C4-2B (cell line): Measurements from ENCODE around the gene PRKCD.

Source experiments
- H3K27ac ChIP-seq: fragments of 450-650 bp; 2 replicates; pipeline ENCODE4 v1.5.1; 2017
- CTCF ChIP-seq: fragments of 450-650 bp; conservative IDR thresholded peaks from 2 replicates; pipeline ENCODE4 v1.5.1; 2017; ENCODE audit warnings: mild to moderate bottlenecking
- ZFX ChIP-seq: fragments of 450-650 bp; IDR thresholded peaks from 2 replicates; pipeline ENCODE4 v1.6.1; 2017

The PRKCD gene

GRCh38 chr3:53131096-53131495 is 29.9 kb upstream of the PRKCD start:
- TF ChIP-seq ZFX (no peak), CTCF (no peak)
- H3K27ac ChIP-seq, result peak overlapping the region; percentile 98; the same call in 1 of the 2 replicates

- no peak overlapping the region for H3K27ac ChIP-seq
- TF ChIP-seq CTCF (no peak), ZFX (no peak)
Observed at GRCh38 chr3:53132347-53132746, 28.7 kb upstream of the PRKCD start.

GRCh38 chr3:53134631-53135232 is 26.3 kb upstream of the PRKCD start:
- TF ChIP-seq CTCF (peak; percentile 89), ZFX (no peak)
- H3K27ac ChIP-seq, result peak overlapping the region; percentile 72

GRCh38 chr3:53137221-53137620 is 23.8 kb upstream of the PRKCD start:
- TF ChIP-seq CTCF (no peak), ZFX (no peak)
- H3K27ac ChIP-seq, result peak overlapping the region; percentile 72; the same call in 1 of the 2 replicates

- no peak for TF ChIP-seq ZFX
- no peak for TF ChIP-seq CTCF
- H3K27ac ChIP-seq, result no peak overlapping the region; the same call in 1 of the 2 replicates
Observed at GRCh38 chr3:53137835-53138446, 23.1 kb upstream of the PRKCD start.

GRCh38 chr3:53139906-53140846 is 20.8 kb upstream of the PRKCD start:
- TF ChIP-seq ZFX, result no peak
- no peak for TF ChIP-seq CTCF
- H3K27ac ChIP-seq, result no peak overlapping the region; the same call in 1 of the 2 replicates
